SKM-1 treated with dmso at 0.1 percent for 144 hours (cell line): ENCODE results near the gene SAMD5.
"Not testable (repeated sequence)": the region's sequence is repeated elsewhere in the genome, so short reads cannot be mapped to it uniquely, and the experiment has no call there.

ENCODE experiments used
- DNase-seq: peaks from one replicate; lab custom pipeline; 2025; ENCODE audit not compliant: unreplicated experiment; lab: John Stamatoyannopoulos, UW

SAMD5 gene

DNA sequence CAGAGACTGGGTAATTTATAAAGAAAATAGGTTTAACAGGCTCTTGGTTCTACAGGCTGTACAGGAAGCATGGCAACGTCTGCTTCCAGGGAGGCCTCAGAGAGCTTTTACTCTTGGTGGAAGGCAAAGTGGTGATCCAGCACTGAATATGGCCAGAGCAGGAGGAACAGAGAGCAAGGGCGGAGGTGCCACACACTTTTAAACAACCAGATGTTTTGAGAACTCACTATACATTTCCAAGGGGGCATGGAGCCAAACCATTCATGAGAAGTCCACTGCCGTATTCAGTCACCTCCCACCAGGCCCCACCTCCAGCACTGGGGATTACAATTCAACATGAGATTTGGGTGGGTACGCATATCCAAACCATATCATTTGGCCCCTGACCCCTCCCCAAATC lies 18.7 kb downstream of the SAMD5 start:
- no peak for DNase-seq

DNA sequence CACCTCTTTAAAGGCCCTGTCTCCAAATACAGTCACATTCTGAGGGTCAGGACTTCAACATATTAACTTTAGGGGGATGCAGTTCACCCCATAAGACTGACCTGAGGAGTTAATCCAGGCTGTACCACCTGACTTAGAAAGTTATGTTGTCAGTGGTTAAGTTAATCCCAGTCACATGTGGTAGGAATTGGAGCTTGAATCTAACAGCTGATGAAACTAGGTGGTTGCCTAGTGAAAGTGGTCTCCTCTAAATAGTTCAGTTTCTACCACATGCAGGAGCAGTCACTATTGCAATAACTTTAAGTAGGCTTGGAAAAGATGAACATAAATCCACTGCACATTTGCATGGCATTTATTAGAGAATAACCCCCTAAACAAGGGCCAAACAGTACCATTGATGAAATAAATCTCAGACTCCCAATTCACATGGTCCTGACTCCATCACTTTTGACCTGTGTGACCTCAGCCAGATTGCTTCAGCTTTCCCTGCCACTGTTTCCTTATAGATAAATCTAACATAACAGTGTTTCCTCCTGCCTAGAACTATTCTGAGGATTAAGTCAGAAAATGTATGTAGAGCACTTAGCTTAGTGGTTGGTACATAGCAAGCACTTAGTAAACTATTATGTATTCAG lies 20.1 kb downstream of the SAMD5 start:
- no peak for DNase-seq

DNA sequence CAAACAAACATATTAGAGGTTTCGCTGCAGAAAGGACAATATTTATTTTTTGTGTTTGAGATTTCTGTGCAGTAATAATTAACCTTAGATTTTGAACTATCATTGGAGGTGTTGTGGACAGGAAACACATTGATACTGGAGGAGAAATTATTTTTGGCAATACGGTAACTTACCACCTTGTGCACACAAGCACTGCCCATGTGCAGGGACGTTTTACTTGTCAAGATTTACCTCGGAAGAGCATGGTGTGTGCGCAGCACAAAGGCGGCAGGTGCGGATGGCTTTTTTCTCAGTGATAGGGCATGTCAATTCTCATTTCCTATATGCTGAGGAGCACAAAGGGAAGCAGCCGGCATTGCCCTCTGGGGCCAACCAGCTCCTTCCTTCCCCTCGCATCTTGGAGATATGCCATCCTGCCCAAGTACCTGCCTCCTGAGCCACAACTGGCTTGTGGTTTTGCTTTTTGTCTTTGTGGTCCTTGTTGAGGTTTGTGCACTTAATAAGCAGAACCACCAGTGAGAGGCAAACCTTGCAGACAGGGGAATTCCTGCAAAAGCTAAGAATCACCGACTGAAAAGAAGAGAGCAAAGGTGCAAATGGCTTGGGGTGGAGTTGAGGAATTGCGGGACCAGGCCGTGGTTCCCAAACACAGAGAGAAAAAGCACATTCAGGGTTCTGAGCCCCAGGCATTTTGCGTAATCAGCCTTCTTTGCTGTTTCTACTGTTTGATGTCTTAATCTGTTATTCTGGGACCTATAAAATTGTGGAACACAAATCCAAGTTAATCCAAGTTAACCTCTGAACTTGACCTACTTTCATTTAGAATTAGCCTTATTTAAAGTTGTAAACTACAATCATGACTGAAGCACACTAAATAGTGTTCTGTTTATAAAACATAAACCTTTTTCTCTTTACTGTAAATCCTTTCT lies 21.9 kb downstream of the SAMD5 start:
- DNase-seq = no peak

DNA sequence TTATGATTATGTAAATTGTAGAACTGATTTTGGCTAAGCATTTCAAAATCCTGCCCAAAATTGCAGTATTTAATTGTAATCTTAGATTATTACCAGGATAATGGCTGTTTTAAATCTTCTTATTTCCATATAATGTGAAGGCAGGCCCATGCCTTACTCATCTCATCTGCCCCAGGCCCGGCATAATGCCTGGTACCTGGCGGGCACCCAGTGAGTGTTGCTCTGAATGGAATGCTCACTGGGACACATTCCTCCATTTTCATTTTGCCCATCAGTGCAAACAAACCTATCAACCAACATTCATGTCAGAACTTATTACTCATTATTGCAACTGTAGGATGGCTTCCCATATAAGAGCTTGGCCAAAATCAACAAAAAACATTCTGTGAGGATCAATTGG lies 22.8 kb downstream of the SAMD5 start:
- DNase-seq = no peak

DNA sequence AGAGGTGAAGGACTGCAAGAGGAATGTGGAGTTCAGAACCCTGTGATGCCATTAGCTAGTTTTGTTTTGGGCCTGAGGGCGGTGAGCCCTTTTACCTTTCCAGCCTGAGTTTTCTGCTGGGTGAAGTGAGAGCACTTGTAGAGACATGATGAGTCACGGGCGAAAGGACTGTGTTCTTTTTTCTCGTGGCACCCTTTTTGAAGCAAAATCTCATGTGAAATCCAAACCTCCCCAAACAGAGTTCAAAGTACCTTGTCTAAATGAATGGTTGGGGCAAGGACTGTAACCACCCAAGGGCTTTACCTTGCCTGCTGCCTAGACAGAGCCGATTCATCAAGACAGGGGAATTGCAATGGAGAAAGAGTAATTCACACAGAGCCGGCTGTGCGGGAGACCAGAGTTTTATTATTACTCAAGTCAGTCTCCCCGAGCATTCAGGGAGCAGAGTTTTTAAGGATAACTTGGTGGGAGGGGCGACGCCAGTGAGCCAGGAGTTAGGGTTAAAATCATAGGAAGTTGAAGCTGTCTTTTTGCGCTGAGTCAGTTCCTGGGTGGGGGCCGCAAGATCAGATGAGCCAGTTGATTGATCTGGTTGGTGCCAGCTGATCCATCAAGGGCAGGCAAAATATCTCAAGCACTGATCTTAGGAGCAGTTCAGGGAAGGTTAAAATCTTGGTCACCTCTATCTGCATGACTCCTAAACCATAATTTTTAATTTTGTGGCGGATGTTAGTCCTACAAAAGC lies 25.8 kb downstream of the SAMD5 start:
- no peak for DNase-seq

DNA sequence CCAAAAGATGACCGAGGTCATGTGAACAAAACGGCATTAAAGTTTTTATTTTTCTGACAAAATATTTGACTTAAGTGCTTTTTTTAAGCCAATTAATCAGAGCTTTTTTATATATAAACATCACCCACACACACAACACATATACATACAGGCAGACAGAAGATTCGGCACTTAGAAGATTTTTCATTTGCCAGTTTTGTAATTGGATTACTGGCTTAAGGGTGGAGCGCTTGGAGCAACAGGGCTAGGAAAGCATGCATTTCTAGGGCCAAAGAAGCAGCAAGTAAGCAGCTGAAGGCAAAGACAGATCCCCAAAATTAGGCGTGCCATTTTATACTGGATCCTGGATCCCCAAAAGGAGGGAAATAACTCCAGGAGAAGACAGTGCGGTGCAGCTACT lies 30.3 kb downstream of the SAMD5 start:
- no peak for DNase-seq

DNA sequence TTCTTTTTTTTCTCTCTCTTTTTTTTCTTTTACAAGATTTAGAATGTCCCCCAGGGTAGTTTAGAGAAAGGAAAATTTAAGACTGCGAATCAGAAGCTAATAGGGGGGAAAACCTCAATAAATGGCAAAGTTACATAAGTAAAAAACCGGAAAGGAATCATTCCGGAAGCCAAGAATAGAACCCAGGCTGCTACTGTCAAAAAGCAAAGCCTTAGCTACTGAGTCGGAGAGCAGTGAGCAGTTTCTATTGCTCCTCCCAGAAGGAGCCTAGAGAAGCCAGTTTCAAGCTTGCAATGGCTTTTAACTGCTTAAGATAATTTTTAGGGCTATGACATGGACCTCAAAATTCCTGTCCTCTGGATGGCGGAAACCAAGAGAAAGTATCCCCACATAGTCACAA lies 31.6 kb downstream of the SAMD5 start:
- no peak for DNase-seq

DNA sequence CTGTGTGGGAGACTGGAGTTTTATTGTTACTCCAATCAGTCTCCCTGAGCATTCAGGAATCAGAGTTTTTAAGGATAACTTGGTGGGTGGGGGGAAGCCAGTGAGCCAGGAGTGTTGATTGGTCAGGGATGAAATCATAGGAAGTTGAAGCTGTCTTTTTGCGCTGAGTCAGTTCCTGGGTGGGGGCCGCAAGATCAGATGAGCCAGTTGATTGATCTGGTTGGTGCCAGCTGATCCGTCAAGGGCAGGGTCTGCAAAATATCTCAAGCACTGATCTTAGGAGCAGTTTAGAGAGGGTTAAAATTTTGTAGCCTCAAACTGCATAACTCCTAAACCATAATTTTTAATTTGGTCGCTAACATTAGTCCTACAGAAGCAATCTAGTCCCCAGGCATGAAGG lies 33.9 kb downstream of the SAMD5 start:
- DNase-seq = not testable (repeated sequence)

DNA sequence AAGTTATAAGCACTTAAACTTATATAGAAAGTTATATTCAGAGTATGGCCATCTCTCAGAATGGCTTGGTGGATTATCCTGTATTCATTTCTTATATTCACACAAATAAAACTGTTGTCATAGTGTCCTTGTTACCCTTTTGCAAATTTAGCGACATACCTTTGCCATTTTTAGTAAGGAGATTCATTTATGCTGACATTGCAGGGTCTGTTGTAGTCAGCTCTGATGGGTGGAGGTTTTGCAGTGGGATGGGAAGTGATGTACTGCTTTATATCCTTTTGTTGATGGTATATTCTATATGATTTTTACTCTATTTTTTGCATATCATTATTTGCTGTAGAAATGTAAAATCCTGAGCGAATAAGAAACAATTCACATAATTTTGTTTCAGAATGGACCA lies 35.9 kb downstream of the SAMD5 start:
- DNase-seq = no peak

DNA sequence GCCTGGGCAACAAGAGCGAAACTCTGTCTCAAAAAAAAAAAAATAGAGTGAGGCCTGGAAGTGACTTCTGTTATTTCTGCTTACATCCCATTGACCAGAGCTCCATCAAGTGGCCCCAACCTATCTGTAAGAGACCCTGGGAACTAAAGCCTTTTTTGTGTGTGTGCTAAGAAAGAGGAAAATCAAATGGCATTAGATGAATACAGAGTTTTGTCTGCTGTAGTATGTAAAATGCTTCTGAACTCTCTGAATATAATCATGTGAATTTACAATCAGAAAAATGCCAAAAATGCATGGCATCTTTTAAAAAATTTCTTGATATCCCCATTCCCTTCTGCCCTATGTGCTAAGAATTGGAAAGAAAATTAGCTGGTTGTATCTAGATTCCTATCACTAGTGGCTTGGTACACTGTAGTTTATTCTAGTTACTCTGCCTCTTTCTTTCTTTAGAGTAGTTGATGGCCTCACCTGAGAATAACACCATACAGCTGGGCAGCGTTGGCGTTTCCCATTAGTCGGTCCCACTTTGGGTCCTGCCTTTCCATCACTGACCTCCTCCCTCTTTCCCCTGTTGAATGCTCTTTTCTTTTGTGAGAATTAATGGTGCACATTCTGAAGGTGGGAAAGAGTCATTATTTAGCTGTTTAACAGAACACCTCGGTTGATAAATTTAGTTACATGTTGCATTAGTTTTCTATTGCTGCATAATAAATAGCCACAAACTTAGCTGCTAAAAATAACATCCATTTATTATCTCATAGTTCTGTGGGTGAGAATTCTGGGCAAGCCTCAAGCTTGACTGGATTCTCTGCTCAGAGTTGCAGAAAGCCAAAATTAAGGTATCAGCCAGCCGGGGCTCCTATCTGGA lies 38.2 kb downstream of the SAMD5 start:
- no peak for DNase-seq

DNA sequence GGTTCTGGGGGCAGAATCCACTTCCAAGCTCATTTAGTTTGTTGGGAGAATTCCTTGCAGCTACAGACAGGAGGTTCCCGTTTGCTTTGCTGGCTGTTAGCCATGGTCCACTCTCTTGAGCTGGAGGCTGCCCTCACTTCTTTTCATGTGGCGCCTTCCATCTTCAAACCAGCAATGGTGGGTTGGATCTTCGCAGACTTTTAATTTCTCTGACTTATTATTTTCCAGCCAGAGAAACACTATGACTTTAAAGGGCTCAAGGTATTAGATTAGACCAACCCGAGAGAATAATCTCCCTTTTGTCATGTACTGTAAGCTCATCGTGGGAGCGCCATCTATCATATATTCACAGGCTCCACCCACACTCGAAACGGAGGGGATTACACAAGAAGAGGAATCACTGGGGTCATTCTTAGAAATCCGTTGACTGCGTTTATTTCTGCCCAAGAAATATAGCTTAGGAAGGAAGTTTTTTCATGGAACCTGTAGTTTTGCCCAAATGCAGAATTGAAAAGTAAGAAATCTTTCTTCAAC lies 38.9 kb downstream of the SAMD5 start:
- no peak for DNase-seq

DNA sequence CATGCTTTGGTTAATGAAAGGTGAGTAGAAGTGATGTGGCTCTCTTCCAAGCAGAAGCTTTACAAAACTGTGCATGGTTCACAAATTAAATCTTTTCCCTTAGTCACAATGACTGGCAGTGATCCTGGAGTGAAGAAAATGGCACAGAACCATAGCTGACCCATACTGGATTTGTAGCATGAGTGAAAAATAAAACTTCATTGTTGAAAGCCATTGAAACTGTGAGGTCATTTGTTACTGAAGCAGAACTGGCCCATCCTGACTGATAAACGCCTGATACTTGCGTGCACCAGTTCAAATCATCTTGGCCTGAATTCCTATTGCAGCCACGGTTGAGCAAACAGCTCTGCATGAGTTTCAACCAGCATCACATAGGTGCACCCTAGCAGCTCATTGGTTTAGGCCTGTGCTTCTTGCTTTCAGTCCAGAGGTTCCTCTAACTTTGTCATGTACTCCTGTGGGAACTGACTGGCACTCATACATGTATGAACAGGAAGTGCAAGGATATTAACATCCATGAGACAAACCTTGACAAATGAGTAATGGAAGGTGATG lies 40.5 kb downstream of the SAMD5 start:
- DNase-seq = no peak

DNA sequence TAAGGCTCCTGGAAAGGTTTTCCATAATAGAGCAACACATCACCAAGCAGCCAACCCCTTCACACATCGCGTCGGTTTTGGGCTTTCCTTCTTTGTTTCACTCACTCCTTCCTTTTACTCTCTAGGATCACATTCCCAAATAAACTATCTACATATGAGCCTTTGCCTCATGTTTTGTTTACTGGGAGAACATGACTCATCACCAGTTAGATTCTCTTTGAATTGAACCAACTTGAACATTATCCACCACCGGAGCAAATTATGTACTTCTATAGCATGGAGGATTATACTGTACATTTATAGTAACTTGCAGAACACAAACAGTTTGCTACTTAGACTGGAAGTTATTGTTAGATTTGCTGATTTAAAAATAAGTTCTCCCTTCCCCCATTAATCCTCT lies 41.0 kb downstream of the SAMD5 start:
- DNase-seq = no peak

DNA sequence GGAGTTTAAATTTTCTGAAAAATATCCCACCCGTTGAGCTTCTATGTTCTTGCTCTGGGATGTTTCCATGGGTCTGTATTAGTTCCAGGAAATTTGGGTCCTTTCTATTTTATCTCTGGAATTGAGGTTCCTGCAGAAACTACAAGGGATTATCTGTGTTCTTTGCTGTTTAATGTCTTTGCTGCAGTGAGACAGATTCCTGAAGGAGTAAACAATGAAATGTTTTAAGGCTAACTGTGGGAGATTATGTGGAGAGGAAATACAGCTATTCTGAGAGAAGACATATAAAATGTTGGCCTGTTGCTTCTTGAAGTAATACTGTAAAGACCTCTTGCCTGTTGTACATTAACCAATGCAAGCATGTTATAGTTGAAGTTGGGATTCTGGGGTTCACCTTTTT lies 43.5 kb downstream of the SAMD5 start:
- DNase-seq = no peak

DNA sequence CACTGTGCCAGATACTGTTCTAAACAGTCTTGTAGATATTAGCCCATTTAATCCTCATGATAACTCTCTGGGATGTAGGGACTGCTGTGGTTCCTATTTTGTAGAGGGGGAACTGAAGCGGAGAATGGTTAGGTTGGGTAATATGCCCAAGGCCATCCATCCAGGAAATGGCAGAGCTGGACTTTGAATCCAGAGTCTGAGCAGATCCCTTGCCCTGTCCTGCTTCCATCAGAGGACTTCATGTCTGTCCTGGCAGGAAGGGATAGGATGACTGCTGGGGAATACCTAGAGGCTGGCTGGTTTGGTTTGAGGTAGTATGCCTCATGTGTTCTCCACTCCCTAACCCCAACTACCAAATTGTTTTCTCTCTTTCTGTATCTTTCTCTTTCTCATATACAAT lies 44.6 kb downstream of the SAMD5 start:
- DNase-seq = no peak

DNA sequence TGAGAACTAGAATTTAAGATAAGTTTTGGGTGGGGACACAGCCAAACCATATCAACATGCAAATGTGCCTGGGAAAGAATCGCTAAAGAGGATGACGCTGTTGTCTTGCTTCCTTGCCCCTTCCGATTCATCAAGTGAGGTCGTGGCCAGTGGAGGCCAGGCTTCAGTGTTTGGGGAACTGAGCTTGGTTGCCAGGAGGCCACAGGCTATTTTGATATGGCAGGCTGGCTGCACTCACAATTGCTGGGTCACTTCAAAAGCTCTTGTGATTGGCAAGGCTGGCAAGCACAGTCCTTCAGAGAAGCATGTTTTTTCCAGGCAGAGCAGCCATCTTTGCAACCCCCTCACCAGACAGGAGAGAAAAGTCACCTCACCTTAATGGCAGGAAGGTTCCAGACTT lies 45.8 kb downstream of the SAMD5 start:
- no peak for DNase-seq

DNA sequence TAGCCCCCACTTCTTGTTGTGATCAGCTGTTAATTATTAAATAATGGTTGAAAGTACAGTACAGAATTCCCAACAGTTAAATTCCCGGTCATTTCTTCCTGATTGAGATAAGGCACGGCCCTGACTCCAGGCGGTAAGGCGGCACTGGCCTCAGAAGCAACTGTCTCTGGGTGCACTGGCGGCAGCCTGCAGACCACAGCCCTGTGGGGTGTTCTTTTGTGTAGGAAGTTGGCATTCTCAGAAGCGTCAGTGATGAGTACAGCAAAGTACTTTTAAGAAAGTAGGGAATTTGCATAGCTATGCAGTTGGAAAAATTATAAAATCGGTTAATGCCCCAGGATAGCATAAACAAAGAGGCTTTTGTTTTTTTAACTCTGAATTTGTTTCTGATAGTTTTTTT lies 50.5 kb downstream of the SAMD5 start:
- DNase-seq = no peak

DNA sequence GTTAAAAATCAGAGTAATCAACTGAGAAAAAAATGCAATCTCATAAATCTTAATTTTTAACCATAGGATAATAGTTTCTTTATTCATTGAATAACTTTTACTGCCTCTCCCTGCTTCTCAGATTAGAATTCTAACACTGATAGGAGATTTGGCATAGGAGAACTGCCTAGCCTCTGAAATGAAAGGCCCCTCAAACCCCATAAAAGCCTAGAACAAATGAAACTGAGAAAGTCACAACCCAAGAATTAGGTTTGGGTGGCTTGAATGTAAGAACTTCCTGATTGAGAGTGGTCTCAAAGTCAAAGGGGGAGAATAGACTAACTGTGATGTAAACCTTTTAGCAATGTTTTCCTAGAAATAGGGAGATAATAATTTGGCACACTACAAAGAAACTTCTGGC lies 52.2 kb downstream of the SAMD5 start:
- no peak for DNase-seq

DNA sequence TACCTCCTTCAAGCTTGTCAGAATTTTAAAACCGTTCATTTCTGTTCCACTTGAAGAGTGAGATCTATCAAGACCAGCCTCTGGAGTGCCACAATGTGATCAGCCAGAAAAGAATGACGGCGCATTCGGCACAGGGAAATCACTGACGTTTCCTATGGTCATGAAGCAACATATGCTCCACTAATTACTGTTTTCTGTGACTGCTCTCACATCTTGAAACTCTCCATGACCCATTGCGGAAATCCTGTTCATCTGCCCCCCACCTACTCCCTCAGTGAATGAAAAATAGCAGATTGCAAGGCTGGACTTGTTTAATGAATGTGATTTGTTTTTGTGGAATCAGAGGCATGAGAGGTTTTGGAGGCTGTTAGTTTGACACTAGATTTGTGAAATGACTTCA lies 53.2 kb downstream of the SAMD5 start:
- DNase-seq = no peak

DNA sequence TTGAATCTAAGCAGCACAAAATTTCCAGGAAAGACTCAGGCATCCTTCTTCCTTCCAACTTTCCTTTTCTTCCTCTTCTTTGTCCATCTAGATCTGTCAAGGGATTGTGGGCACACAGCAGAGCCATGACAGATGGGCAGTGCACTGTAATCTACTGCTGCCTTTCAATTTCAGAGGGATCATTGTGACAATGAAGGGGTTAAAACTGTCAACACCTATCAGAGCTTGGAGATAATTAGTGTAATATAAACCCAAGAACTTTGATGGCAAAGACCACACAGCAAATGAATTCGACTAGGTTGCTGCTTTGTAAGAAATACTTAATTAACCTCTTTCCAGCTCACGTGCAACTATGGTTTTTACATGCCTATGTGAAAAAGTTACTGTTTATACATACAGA lies 55.0 kb downstream of the SAMD5 start:
- DNase-seq = no peak
